Measurements from ENCODE around the gene PTPRN2.

PTPRN2 gene

DNA sequence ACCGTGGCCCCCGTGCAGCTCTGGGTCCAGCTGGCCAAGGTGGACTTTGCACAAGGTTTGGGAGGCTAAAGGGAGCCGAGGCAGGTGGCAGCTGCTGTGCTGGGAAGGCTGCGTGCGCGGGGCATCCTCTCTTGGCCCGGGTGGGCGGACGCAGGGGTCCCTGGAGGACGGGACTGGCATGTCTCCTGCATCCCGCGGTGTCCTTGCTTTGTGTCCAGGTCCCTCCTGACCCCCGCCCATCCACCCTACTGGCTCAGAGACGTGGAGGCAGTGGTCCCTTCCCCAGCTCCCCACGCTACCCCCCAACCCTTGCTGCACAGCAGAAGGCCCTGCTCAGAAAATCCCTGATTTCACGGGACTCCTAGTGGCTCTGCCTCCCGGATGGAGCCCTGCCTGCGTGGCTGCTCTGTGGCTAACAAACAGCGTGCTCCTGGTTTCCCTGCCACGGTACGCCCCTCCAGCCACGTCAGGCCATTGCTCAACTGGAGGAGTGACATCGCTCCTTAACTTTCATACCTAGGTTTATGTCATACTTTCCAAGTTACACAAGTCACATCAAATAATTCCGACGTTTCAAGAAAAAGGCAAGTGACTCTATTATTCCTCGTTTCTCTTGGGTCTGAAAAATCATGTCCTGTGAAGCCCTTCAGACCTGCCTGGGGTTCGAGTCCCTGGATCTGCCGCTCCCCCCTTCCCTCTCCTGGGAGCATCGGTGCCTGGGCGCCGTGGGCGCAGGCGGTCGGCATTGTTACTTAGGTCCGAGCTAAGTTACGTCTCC is 829.0 kb downstream of the PTPRN2 start:
- H3K27ac ChIP-seq (ENCODE audit: low read depth, low read length): no peak overlapping the region
- no peak overlapping the region for H3K4me3 ChIP-seq (ENCODE audit: low read depth in 1 of 5, low read length in 5 of 5)
- no peaks in the 10 kb centered on the region for H3K36me3 ChIP-seq (ENCODE audit: control insufficient read depth in 5 of 5, insufficient read depth in 5 of 5, low read length in 5 of 5)
- peaks cover 0 to 6% (median 5%) of the 10 kb centered on the region in 5 donors for H3K9me3 ChIP-seq (ENCODE audit: control insufficient read depth in 5 of 5, low read length in 5 of 5)
- H3K9ac ChIP-seq (ENCODE audit: low read length in 5 of 5): no peak overlapping the region
- no peaks in the 10 kb centered on the region for H3K4me1 ChIP-seq (ENCODE audit: control insufficient read depth in 5 of 5, insufficient read depth in 5 of 5, low read length in 5 of 5)
- H3K27me3 ChIP-seq (ENCODE audit: control insufficient read depth in 5 of 5, insufficient read depth in 4 of 5, low read length in 5 of 5): peaks cover 0 to 7% (median 2%) of the 10 kb centered on the region in 5 donors

DNA sequence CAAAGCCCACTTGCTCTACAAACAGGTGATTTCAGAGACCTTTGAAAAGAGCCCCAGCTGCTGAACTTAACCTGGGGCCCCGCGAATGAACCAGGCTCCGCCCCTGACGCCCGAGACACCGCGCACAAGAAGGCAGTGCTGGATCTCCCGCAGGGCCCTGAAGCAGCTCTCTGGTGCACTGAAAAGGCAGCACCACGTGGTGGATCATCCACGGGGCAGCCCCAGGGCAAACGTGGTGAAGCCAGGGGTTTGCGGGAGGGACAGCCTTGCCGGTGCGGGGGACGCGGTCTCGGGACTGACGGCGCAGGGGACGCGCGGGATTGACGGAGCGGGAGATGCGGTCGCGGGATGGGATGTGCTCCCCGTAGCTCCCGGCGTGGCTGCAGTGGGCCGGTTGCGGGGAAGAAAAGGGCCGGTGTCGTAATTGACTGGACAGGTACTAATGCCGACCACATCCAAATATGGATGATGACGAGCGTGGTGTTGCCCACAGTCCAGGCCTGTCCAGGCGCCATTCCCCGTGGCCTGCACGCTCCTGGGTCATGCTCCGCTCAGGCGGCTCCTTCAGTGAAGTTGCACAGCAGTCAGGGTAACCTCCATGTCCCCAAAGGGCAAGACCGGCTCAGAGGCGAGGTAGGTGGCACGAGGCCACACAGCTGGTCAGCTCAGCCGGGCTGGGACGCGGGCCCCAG is 829.7 kb downstream of the PTPRN2 start:
- H3K4me3 ChIP-seq (ENCODE audit: low read depth in 1 of 5, low read length in 5 of 5): no peak overlapping the region
- H3K9me3 ChIP-seq (ENCODE audit: control insufficient read depth in 5 of 5, low read length in 5 of 5): peaks cover 0 to 3% (median 0%) of the 10 kb centered on the region in 5 donors
- no peaks in the 10 kb centered on the region for H3K4me1 ChIP-seq (ENCODE audit: control insufficient read depth in 5 of 5, insufficient read depth in 5 of 5, low read length in 5 of 5)
- H3K9ac ChIP-seq (ENCODE audit: low read length in 5 of 5): no peak overlapping the region
- no peaks in the 10 kb centered on the region for H3K36me3 ChIP-seq (ENCODE audit: control insufficient read depth in 5 of 5, insufficient read depth in 5 of 5, low read length in 5 of 5)
- H3K27ac ChIP-seq (ENCODE audit: low read depth, low read length): no peak overlapping the region
- H3K27me3 ChIP-seq (ENCODE audit: control insufficient read depth in 5 of 5, insufficient read depth in 4 of 5, low read length in 5 of 5): peaks cover 0 to 7% (median 4%) of the 10 kb centered on the region in 5 donors

DNA sequence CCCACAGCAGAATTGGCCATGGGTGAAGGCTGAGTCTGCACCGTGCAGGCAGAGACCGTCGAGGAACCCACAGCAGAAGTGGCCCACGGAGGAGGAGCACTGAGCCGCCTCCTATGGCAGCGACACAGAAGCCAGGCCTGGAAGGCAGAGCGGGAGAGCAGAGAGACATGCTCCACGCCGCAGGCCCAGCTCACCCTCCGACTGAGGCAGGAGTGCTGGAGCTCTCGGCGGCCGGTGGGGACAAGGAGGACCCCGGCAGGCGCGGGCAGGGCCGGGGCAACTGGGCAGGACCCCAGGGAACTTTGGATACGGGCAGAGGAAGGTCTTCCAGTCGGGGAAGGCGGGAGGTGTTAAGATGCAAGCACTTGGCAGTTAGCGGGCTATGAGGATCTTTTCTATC is 830.4 kb downstream of the PTPRN2 start:
- Histone ChIP-seq H3K9me3 (ENCODE audit: control insufficient read depth in 5 of 5, low read length in 5 of 5) (no peaks in the 10 kb centered on the region), H3K9ac (ENCODE audit: low read length in 5 of 5) (no peak overlapping the region), H3K4me1 (ENCODE audit: control insufficient read depth in 5 of 5, insufficient read depth in 5 of 5, low read length in 5 of 5) (no peaks in the 10 kb centered on the region), H3K4me3 (ENCODE audit: low read depth in 1 of 5, low read length in 5 of 5) (no peak overlapping the region), H3K36me3 (ENCODE audit: control insufficient read depth in 5 of 5, insufficient read depth in 5 of 5, low read length in 5 of 5) (no peaks in the 10 kb centered on the region), H3K27ac (ENCODE audit: low read depth, low read length) (no peak overlapping the region), H3K27me3 (ENCODE audit: control insufficient read depth in 5 of 5, insufficient read depth in 4 of 5, low read length in 5 of 5) (peaks cover 0 to 7% (median 4%) of the 10 kb centered on the region in 5 donors)

DNA sequence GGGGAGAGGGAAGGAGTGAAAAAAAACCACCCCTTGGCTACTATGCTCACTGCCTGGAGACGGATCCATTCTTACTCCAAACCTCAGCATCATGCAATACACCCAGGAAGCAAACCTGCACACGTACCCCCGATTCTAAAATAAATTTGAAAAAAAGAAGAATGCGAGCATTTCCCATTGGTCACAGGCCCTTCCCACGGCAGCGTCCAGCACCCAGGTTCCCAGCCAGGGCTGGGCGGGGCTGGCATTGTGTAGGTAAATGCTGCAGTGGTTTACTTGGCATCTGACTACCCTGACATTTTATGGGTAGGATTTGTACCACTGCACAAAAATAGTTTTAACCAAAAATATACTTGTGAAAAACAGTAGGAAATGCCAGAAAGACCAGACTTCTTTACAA is 831.9 kb downstream of the PTPRN2 start:
- no peak overlapping the region for H3K4me3 ChIP-seq (ENCODE audit: low read depth in 1 of 5, low read length in 5 of 5)
- no peaks in the 10 kb centered on the region for H3K9me3 ChIP-seq (ENCODE audit: control insufficient read depth in 5 of 5, low read length in 5 of 5)
- H3K36me3 ChIP-seq (ENCODE audit: control insufficient read depth in 5 of 5, insufficient read depth in 5 of 5, low read length in 5 of 5): no peaks in the 10 kb centered on the region
- peaks cover 0 to 10% (median 4%) of the 10 kb centered on the region in 5 donors for H3K27me3 ChIP-seq (ENCODE audit: control insufficient read depth in 5 of 5, insufficient read depth in 4 of 5, low read length in 5 of 5)
- no peaks in the 10 kb centered on the region for H3K4me1 ChIP-seq (ENCODE audit: control insufficient read depth in 5 of 5, insufficient read depth in 5 of 5, low read length in 5 of 5)
- no peak overlapping the region for H3K27ac ChIP-seq (ENCODE audit: low read depth, low read length)
- H3K9ac ChIP-seq (ENCODE audit: low read length in 5 of 5): no peak overlapping the region

DNA sequence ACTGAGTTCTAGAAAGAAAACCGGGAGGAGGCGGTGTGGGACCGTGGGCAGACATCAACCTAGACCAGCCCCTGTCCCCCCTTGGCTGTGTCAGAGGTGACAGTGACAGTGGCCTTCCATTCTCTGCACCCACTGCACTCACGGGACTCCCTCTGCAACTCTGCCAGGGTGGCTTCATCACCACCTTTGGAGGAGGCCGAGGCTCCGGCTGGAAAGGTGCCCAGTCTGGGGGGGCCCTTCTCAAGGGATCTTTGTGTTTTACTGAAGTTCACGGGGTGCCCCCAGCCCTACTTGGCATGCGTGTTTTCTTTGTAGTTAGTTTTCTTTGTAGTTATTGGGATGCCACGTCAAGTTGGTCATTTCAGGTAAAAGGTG is 833.2 kb downstream of the PTPRN2 start:
- no peaks in the 10 kb centered on the region for H3K9me3 ChIP-seq (ENCODE audit: control insufficient read depth in 5 of 5, low read length in 5 of 5)
- H3K9ac ChIP-seq (ENCODE audit: low read length in 5 of 5): no peak overlapping the region
- no peak overlapping the region for H3K27ac ChIP-seq (ENCODE audit: low read depth, low read length)
- H3K4me3 ChIP-seq (ENCODE audit: low read depth in 1 of 5, low read length in 5 of 5): no peak overlapping the region
- H3K27me3 ChIP-seq (ENCODE audit: control insufficient read depth in 5 of 5, insufficient read depth in 4 of 5, low read length in 5 of 5): peaks cover 0 to 6% (median 4%) of the 10 kb centered on the region in 5 donors
- no peaks in the 10 kb centered on the region for H3K36me3 ChIP-seq (ENCODE audit: control insufficient read depth in 5 of 5, insufficient read depth in 5 of 5, low read length in 5 of 5)
- no peaks in the 10 kb centered on the region for H3K4me1 ChIP-seq (ENCODE audit: control insufficient read depth in 5 of 5, insufficient read depth in 5 of 5, low read length in 5 of 5)

DNA sequence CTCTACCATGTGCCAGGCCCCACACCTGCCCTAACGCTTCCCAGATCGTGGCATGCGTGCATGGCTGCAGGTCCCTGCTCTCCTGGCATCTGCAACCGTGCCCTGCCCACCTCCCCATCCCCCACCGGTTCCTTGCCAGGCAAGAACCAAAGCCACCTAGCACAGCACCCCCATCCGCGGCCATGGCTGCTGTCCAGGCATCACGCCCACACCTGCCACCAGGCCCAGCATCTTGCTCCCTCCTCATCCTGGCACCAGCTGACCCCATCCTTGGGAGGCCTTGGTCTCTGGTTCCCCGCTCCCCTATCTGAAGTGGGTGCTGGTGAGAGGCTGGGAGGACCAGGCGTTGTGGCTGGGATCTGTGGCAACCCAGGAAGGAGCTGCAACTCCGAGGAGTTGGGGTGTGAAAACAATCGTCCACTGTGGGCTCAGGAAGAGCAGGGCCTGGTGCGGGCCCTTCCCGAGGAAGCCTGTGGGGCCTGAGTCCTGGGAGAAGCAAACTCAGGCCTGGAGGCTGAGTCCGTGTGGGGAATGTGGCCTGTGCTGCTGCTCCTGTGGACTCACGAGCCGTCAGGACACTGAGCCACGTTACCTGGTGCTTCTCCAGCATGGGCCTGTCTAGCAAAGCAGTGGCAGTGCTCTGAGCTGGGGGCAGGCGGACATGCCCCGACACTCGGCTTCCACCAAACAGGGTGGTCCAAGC is 833.8 kb downstream of the PTPRN2 start:
- Histone ChIP-seq H3K27ac (ENCODE audit: low read depth, low read length) (no peak overlapping the region), H3K4me1 (ENCODE audit: control insufficient read depth in 5 of 5, insufficient read depth in 5 of 5, low read length in 5 of 5) (no peaks in the 10 kb centered on the region), H3K27me3 (ENCODE audit: control insufficient read depth in 5 of 5, insufficient read depth in 4 of 5, low read length in 5 of 5) (peaks cover 0 to 6% (median 4%) of the 10 kb centered on the region in 5 donors), H3K4me3 (ENCODE audit: low read depth in 1 of 5, low read length in 5 of 5) (no peak overlapping the region), H3K36me3 (ENCODE audit: control insufficient read depth in 5 of 5, insufficient read depth in 5 of 5, low read length in 5 of 5) (no peaks in the 10 kb centered on the region), H3K9me3 (ENCODE audit: control insufficient read depth in 5 of 5, low read length in 5 of 5) (no peaks in the 10 kb centered on the region), H3K9ac (ENCODE audit: low read length in 5 of 5) (no peak overlapping the region)

DNA sequence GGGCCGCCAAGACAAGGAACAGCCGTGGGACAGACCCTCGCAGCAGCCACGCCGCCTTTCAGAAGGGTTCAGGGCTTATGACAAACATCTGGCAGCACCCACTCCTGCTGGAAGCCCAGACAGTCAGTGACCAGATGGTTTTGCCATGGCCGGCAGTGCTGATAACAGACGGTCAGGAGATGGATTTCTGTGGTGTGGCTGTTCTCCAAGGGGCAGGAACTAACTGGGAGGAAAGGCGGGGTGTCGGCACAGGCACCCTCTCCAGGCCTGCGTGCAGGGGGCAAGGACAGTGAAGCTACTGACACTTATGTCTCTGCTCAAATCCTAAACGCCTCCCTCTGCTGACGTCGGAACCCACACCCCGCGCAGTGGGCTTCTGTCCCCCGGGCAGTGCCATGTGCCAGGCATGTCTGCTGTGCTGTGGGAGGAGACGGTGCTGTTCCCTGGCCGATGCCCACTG is 834.8 kb downstream of the PTPRN2 start:
- Histone ChIP-seq H3K4me1 (ENCODE audit: control insufficient read depth in 5 of 5, insufficient read depth in 5 of 5, low read length in 5 of 5) (no peaks in the 10 kb centered on the region), H3K27ac (ENCODE audit: low read depth, low read length) (no peak overlapping the region), H3K36me3 (ENCODE audit: control insufficient read depth in 5 of 5, insufficient read depth in 5 of 5, low read length in 5 of 5) (no peaks in the 10 kb centered on the region), H3K9ac (ENCODE audit: low read length in 5 of 5) (no peak overlapping the region), H3K27me3 (ENCODE audit: control insufficient read depth in 5 of 5, insufficient read depth in 4 of 5, low read length in 5 of 5) (peaks cover 0 to 6% (median 4%) of the 10 kb centered on the region in 5 donors), H3K4me3 (ENCODE audit: low read depth in 1 of 5, low read length in 5 of 5) (no peak overlapping the region), H3K9me3 (ENCODE audit: control insufficient read depth in 5 of 5, low read length in 5 of 5) (no peaks in the 10 kb centered on the region)

DNA sequence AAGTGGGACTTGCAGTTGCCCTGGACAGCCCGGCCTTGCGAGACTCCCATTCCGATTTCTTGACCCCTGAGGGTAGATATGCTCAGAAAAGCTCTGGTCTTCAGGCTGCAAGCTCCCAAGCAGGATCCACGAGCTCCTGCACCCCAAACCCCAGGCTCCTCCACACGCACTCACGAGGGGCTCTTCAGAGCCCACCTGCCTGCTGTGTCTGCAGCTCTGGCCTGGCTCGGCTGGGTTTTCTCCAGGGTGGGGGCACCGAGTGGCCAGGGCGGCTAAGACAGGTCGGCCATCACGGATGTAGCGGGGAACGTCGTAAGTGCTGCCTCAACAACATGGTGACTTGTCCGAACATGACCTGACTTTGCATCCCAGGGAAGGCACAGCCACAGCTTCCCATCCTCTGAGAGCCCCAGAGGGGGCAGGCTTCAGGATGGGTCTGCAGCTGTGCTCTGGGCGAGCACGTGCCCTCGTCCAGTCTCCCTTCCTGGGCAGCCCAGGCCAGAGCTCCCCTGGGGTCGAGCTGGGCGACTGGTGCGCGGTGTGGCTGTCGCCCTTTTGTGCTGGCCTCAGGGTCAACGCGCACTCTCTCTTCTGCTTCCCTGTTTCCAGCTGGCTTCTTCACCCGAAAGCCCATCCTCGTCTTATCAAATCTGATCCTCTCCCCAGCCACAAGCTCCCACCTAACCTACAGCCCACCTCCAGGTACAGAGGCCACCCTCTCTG is 835.5 kb downstream of the PTPRN2 start:
- H3K36me3 ChIP-seq (ENCODE audit: control insufficient read depth in 5 of 5, insufficient read depth in 5 of 5, low read length in 5 of 5): no peaks in the 10 kb centered on the region
- no peak overlapping the region for H3K4me3 ChIP-seq (ENCODE audit: low read depth in 1 of 5, low read length in 5 of 5)
- H3K27ac ChIP-seq (ENCODE audit: low read depth, low read length): no peak overlapping the region
- H3K27me3 ChIP-seq (ENCODE audit: control insufficient read depth in 5 of 5, insufficient read depth in 4 of 5, low read length in 5 of 5): peaks cover 0 to 6% (median 4%) of the 10 kb centered on the region in 5 donors
- no peak overlapping the region for H3K9ac ChIP-seq (ENCODE audit: low read length in 5 of 5)
- no peaks in the 10 kb centered on the region for H3K9me3 ChIP-seq (ENCODE audit: control insufficient read depth in 5 of 5, low read length in 5 of 5)
- no peaks in the 10 kb centered on the region for H3K4me1 ChIP-seq (ENCODE audit: control insufficient read depth in 5 of 5, insufficient read depth in 5 of 5, low read length in 5 of 5)

DNA sequence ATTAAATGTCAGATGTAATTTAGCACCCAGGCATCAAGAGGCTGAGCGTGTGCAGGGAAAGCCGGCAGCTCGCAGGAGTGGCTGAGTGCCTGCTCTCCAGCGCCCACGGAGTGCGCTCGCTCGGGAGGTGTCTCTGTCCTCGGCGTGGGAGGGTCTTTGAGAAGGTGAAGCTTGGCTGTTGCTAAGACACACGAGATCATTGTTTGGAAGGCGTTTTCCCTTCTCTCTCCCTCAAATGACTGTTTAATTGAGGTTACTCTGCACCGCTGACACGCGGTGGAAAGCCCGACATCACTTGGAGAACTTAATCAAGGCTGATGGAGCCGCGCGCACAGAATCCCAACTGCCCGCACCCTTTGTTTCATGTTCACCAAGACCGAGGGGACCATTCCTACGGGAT is 836.2 kb downstream of the PTPRN2 start:
- H3K9ac ChIP-seq (ENCODE audit: low read length in 5 of 5): no peak overlapping the region
- H3K4me3 ChIP-seq (ENCODE audit: low read depth in 1 of 5, low read length in 5 of 5): no peak overlapping the region
- no peaks in the 10 kb centered on the region for H3K9me3 ChIP-seq (ENCODE audit: control insufficient read depth in 5 of 5, low read length in 5 of 5)
- H3K27me3 ChIP-seq (ENCODE audit: control insufficient read depth in 5 of 5, insufficient read depth in 4 of 5, low read length in 5 of 5): peaks cover 0 to 6% (median 4%) of the 10 kb centered on the region in 5 donors
- no peaks in the 10 kb centered on the region for H3K36me3 ChIP-seq (ENCODE audit: control insufficient read depth in 5 of 5, insufficient read depth in 5 of 5, low read length in 5 of 5)
- H3K4me1 ChIP-seq (ENCODE audit: control insufficient read depth in 5 of 5, insufficient read depth in 5 of 5, low read length in 5 of 5): peaks cover 0 to under 1% (median 0%) of the 10 kb centered on the region in 5 donors
- no peak overlapping the region for H3K27ac ChIP-seq (ENCODE audit: low read depth, low read length)
